HTR-8/SVneo (cell line): Measurements from ENCODE around the gene LIPM.
"Not testable (repeated sequence)": the region's sequence is repeated elsewhere in the genome, so short reads cannot be mapped to it uniquely, and the experiment has no call there.

ENCODE experiments used
- DNase-seq: peaks from one replicate; pipeline ENCODE4 v3.0.0; 2011; ENCODE audit warnings: low spot score, mixed read lengths; ENCODE audit not compliant: insufficient read length
- FAIRE-seq: peaks from 2 replicates; lab custom pipeline; 2011; peaks lifted over from hg19 to GRCh38; lab: Jason Lieb, UNC

Gene LIPM

DNA sequence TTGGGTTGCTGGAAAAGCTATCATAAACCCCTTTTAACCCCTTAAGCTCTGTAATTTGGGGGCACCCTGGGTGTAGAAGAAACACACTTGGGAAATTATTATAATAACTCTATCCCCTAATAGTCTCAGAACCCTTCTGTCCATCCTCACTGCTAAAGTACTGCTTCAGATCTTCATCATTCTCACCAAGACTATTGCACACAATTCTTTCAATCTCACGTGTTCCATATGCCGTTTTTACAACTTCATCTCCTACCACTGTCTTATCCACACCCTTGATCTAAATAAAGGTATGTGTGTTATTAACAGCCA lies 33.3 kb downstream of the LIPM start:
- no peak for FAIRE-seq
- DNase-seq, result no peak

GRCh38 chr10:88837632-88838031 lies 35.1 kb downstream of the LIPM start:
- not testable (repeated sequence) for FAIRE-seq

GRCh38 chr10:88838766-88839350 lies 36.3 kb downstream of the LIPM start:
- FAIRE-seq, result no peak
- DNase-seq, result no peak

More at GRCh38 chr10:88837632-88838031, 35.1 kb downstream of the LIPM start:
- DNase-seq, result not testable (repeated sequence)

DNA sequence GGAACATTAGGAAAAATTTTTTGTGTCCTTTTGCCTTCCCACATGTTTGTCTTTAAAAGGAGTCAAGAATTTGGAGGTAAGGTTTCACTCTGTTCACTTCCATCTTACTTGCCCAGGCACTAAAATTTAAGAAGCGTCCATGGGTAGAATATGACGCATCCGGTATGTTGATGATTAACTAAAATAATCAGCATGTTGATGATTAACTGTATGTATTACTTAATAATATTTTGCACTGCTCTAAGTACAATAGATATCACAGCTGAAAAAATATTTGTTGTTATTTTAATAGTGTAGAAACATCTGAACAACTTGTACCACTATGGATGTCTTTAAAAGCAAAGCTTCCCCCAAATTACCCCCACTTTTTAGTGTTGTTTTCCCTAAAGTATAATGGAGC lies 37.6 kb downstream of the LIPM start:
- FAIRE-seq (no peak), DNase-seq (no peak)

- FAIRE-seq (no peak), DNase-seq (no peak)
Measured at GRCh38 chr10:88840881-88841280, 38.4 kb downstream of the LIPM start.

GRCh38 chr10:88841316-88842111 lies 39.0 kb downstream of the LIPM start:
- FAIRE-seq (no peak), DNase-seq (no peak)

GRCh38 chr10:88843171-88843570 lies 40.6 kb downstream of the LIPM start:
- FAIRE-seq (no peak), DNase-seq (no peak)

DNA sequence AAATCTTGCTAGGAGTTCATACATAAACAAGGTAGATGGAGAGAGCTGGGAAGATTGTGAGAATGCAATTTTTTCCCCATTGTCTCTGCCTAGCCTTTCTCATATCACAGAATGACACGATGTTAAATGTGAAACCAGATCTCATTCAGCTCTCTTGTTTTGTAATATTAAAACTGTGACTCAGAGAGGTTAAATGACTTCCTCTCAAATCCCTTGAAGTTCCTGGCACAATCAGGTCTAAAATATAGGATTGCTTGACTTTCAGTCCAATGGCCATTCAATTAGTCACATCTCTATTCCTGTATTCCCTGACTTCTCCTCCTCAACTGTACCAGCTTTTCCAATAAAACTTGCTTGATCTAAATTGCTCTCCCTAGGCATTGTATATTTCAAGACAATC lies 46.0 kb downstream of the LIPM start:
- DNase-seq (peak; percentile 10), FAIRE-seq (no peak)

DNA sequence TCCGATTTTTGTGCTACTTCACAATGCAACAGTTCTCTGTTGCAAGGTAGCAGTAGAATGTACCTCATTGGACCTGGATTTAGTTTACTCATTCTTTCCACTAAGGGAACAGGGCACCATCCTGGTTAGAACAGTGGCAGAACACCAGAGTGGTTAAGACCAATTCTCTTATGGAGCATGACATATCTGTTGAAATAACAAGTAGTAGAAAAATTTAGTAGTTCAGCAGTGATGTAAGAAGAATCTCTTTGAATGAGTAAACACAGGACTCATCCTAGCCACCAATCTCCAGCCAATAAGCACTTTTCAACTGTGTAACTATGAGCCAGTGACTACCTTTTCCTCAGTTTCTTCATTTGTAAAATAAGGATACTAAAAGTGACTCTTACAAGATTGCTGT lies 46.7 kb downstream of the LIPM start:
- no peak for FAIRE-seq
- DNase-seq, result no peak

GRCh38 chr10:88850712-88851111 lies 48.2 kb downstream of the LIPM start:
- FAIRE-seq (no peak), DNase-seq (no peak)

GRCh38 chr10:88851706-88852105 lies 49.2 kb downstream of the LIPM start, which contains the start of gene ANKRD22:
Gene ANKRD22, minus strand, starts transcription at chr10:88851844. Its CDS starts 237 bp downstream, at chr10:88851607.
- DNase-seq (peak; percentile 6), FAIRE-seq (no peak)

- DNase-seq (no peak), FAIRE-seq (no peak)
Measured at GRCh38 chr10:88852327-88852726, 49.8 kb downstream of the LIPM start.

- no peak for DNase-seq
- no peak for FAIRE-seq
Measured at GRCh38 chr10:88853155-88853881, 50.8 kb downstream of the LIPM start.

GRCh38 chr10:88854684-88855083 lies 52.2 kb downstream of the LIPM start:
- no peak for DNase-seq
- FAIRE-seq, result no peak

DNA sequence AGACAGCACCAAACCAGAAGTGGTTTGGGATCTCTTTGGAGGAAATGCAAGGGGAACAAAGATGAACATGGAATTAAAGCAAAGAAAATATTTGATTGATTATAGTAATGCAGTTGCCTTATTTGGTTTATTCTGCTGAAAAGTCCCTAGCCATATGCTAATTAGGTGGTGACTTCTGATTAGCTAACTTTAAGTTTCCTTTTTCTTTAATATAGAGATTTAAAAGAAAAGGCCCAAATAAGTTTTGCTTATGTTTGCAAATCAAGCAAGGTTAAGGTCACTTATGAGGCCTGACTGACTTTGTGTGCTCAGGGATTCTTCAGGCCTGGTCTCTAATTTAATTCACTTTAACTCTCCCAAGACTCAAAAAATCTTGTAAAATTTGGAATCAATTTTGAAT lies 55.3 kb downstream of the LIPM start:
- DNase-seq (no peak), FAIRE-seq (no peak)

GRCh38 chr10:88858491-88858890 lies 56.0 kb downstream of the LIPM start:
- DNase-seq (no peak), FAIRE-seq (no peak)

DNA sequence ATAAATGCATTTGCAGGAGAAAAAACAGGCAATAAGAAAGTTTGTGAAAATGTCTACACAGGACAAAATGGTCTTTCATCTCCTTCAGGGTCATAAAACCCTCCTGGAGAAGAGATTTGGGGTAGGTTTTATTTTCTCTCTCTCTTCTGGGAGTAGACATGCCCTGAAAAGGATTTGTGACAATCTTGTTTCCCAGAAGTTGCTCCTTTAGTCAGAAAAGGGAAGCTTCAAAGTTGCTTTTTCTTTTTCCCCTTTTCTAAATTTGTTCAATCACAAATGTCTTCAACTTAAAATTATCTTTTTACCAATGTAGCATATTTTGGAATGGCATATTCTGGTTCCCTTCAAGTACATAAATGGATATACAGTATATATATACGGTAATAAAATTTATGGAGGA lies 58.5 kb downstream of the LIPM start:
- DNase-seq, result no peak
- FAIRE-seq, result no peak

- no peak for DNase-seq
- FAIRE-seq, result no peak
Measured at GRCh38 chr10:88865281-88865876, 62.8 kb downstream of the LIPM start.

- DNase-seq (no peak), FAIRE-seq (no peak)
Measured at GRCh38 chr10:88866454-88866853, 63.9 kb downstream of the LIPM start.

- DNase-seq (no peak), FAIRE-seq (no peak)
Measured at GRCh38 chr10:88870089-88870488, 67.6 kb downstream of the LIPM start.
